Measurements from ENCODE around the gene LHPP. TPM values are rescaled to one million over a fixed set of nuclear protein-coding genes. Genes with fewer than 3 reads are reported as not detected.

LHPP gene
- total and polyA plus RNA-seq, 4 experiments from 2014 or later, result 17.9 to 22.4 (median 19.2) TPM

GRCh38 chr10:124626759-124627380 is 165.2 kb downstream of the LHPP start:
- Histone ChIP-seq H3K9me3 (ENCODE audit: control insufficient read depth in 1 of 2, low read length in 2 of 2) (no peaks in the 10 kb centered on the region), H3K4me1 (ENCODE audit: insufficient read depth, low read length) (peaks cover 68% of the 10 kb centered on the region), H3K36me3 (ENCODE audit: insufficient read depth, low read length) (peaks cover 16% of the 10 kb centered on the region), H3K27ac (ENCODE audit: low read depth, low read length) (peak overlapping the region; percentile 49), H3K27me3 (ENCODE audit: insufficient read depth, low read length) (no peaks in the 10 kb centered on the region), H3K4me3 (ENCODE audit: low read length in 2 of 2) (peak overlapping the region; percentile 11 to 14)
- peak; percentile 46 to 60 (median 55) for DNase-seq
- peak overlapping the region in 7 of 8 donors; percentile 36 to 76 (median 69) for H3K4me3 Mint-ChIP-seq
- H3K27ac Mint-ChIP-seq, result peak overlapping the region; percentile 82 to 96 (median 89)
- CTCF ChIA-PET (ENCODE audit: partially characterized antibody), result interaction anchor here (0.9 to 5.4 kb wide), 19 partner anchors 10 to 119 kb away, joined by 3 to 89 read pairs (median 6); no protein-coding TSS in a partner anchor
- H3K36me3 Mint-ChIP-seq, result peaks cover 4 to 20% of the 10 kb centered on the region in 2 donors
- intact Hi-C loops (cut with micrococcal nuclease), result loop anchor here (1.0 to 2.0 kb wide), 6 partner anchors 9 to 114 kb away; no protein-coding TSS in a partner anchor
- peaks cover 34 to 81% (median 50%) of the 10 kb centered on the region in 4 donors for H3K4me1 Mint-ChIP-seq
- peaks cover 0 to 2% (median 0%) of the 10 kb centered on the region in 8 donors for H3K9me3 Mint-ChIP-seq
- POLR2A ChIA-PET (ENCODE audit: partially characterized antibody), result interaction anchor here (0.6 to 5.4 kb wide), 23 partner anchors 10 to 129 kb away, joined by 3 to 43 read pairs (median 8); partner anchors contain the start of gene FAM53B
- H3K27me3 Mint-ChIP-seq, result no peaks in the 10 kb centered on the region

GRCh38 chr10:124627866-124628675 is 166.4 kb downstream of the LHPP start:
- POLR2A ChIA-PET (ENCODE audit: partially characterized antibody), result interaction anchor here (0.7 to 5.4 kb wide), 21 partner anchors 9 to 128 kb away, joined by 3 to 43 read pairs (median 9); partner anchors contain the start of gene FAM53B
- Mint-ChIP-seq H3K36me3 (peaks cover 4 to 16% of the 10 kb centered on the region in 2 donors), H3K27me3 (no peaks in the 10 kb centered on the region), H3K27ac (peak overlapping the region; percentile 74 to 96 (median 89)), H3K4me1 (peaks cover 34 to 93% (median 58%) of the 10 kb centered on the region in 4 donors), H3K4me3 (peak overlapping the region in 6 of 8 donors; percentile 29 to 71 (median 62)), H3K9me3 (no peaks in the 10 kb centered on the region)
- CTCF ChIA-PET (ENCODE audit: partially characterized antibody), result interaction anchor here (0.6 to 5.4 kb wide), 20 partner anchors 10 to 118 kb away, joined by 3 to 89 read pairs (median 6); no protein-coding TSS in a partner anchor
- DNase-seq, result no peak
- Histone ChIP-seq H3K36me3 (ENCODE audit: insufficient read depth, low read length) (peaks cover 7% of the 10 kb centered on the region), H3K27me3 (ENCODE audit: insufficient read depth, low read length) (no peaks in the 10 kb centered on the region), H3K4me1 (ENCODE audit: insufficient read depth, low read length) (peaks cover 80% of the 10 kb centered on the region), H3K27ac (ENCODE audit: low read depth, low read length) (no peak overlapping the region), H3K9me3 (ENCODE audit: control insufficient read depth in 1 of 2, low read length in 2 of 2) (no peaks in the 10 kb centered on the region), H3K4me3 (ENCODE audit: low read length in 2 of 2) (no peak overlapping the region)
- intact Hi-C loops (cut with micrococcal nuclease), result loop anchor here (1.0 to 2.0 kb wide), 6 partner anchors 8 to 113 kb away; no protein-coding TSS in a partner anchor

GRCh38 chr10:124628676-124629021 is 167.0 kb downstream of the LHPP start:
- POLR2A ChIA-PET (ENCODE audit: partially characterized antibody), result interaction anchor here (0.7 to 5.4 kb wide), 9 partner anchors 12 to 120 kb away, joined by 3 to 43 read pairs (median 5); no protein-coding TSS in a partner anchor
- H3K27ac Mint-ChIP-seq, result peak overlapping the region; percentile 49 to 96 (median 84)

GRCh38 chr10:124629415-124629814 is 167.8 kb downstream of the LHPP start:
- Histone ChIP-seq H3K4me3 (ENCODE audit: low read length in 2 of 2) (no peak overlapping the region), H3K9me3 (ENCODE audit: control insufficient read depth in 1 of 2, low read length in 2 of 2) (no peaks in the 10 kb centered on the region), H3K36me3 (ENCODE audit: insufficient read depth, low read length) (peaks cover 3% of the 10 kb centered on the region), H3K4me1 (ENCODE audit: insufficient read depth, low read length) (peaks cover 80% of the 10 kb centered on the region), H3K27ac (ENCODE audit: low read depth, low read length) (no peak overlapping the region), H3K27me3 (ENCODE audit: insufficient read depth, low read length) (no peaks in the 10 kb centered on the region)
- H3K27ac Mint-ChIP-seq, result peak overlapping the region; percentile 16 to 91 (median 82)
- POLR2A ChIA-PET (ENCODE audit: partially characterized antibody), result interaction anchor here (1.1 to 5.4 kb wide), 4 partner anchors 15 to 111 kb away, joined by 3 to 43 read pairs (median 4); no protein-coding TSS in a partner anchor
- H3K27me3 Mint-ChIP-seq, result no peaks in the 10 kb centered on the region
- H3K4me3 Mint-ChIP-seq, result peak overlapping the region in 5 of 8 donors; percentile 10 to 60 (median 27)
- peaks cover 0 to 2% (median 0%) of the 10 kb centered on the region in 8 donors for H3K9me3 Mint-ChIP-seq
- intact Hi-C loops (cut with micrococcal nuclease), result no loop called here
- no peak for DNase-seq
- H3K36me3 Mint-ChIP-seq, result peaks cover 14 to 18% of the 10 kb centered on the region in 2 donors
- CTCF ChIA-PET (ENCODE audit: partially characterized antibody), result interaction anchor here (0.6 to 5.4 kb wide), 4 partner anchors 88 to 198 kb away, joined by 3 to 89 read pairs (median 27); no protein-coding TSS in a partner anchor
- peaks cover 37 to 100% (median 62%) of the 10 kb centered on the region in 4 donors for H3K4me1 Mint-ChIP-seq

More at GRCh38 chr10:124628676-124629021, 167.0 kb downstream of the LHPP start:
- intact Hi-C loops (cut with micrococcal nuclease), result no loop called here
- H3K36me3 Mint-ChIP-seq, result peaks cover 9 to 18% of the 10 kb centered on the region in 2 donors
- H3K27me3 Mint-ChIP-seq, result no peaks in the 10 kb centered on the region
- CTCF ChIA-PET (ENCODE audit: partially characterized antibody), result interaction anchor here (0.8 to 5.4 kb wide), 7 partner anchors 10 to 118 kb away, joined by 3 to 89 read pairs (median 24); no protein-coding TSS in a partner anchor
- H3K4me3 ChIP-seq (ENCODE audit: low read length in 2 of 2), result no peak overlapping the region
- H3K4me1 Mint-ChIP-seq, result peaks cover 38 to 96% (median 61%) of the 10 kb centered on the region in 4 donors
- DNase-seq, result no peak
- H3K9me3 ChIP-seq (ENCODE audit: control insufficient read depth in 1 of 2, low read length in 2 of 2), result no peaks in the 10 kb centered on the region
- H3K4me1 ChIP-seq (ENCODE audit: insufficient read depth, low read length), result peaks cover 80% of the 10 kb centered on the region
- peaks cover 6% of the 10 kb centered on the region for H3K36me3 ChIP-seq (ENCODE audit: insufficient read depth, low read length)
- H3K9me3 Mint-ChIP-seq, result no peaks in the 10 kb centered on the region
- no peaks in the 10 kb centered on the region for H3K27me3 ChIP-seq (ENCODE audit: insufficient read depth, low read length)
- H3K27ac ChIP-seq (ENCODE audit: low read depth, low read length), result no peak overlapping the region
- peak overlapping the region in 1 of 8 donors; percentile 16 for H3K4me3 Mint-ChIP-seq

- H3K4me3 Mint-ChIP-seq, result no peak overlapping the region
Measured at GRCh38 chr10:124629842-124630241, 168.2 kb downstream of the LHPP start.

GRCh38 chr10:124630551-124630950 is 168.9 kb downstream of the LHPP start:
- Histone ChIP-seq H3K4me3 (ENCODE audit: low read length in 2 of 2) (no peak overlapping the region), H3K9me3 (ENCODE audit: control insufficient read depth in 1 of 2, low read length in 2 of 2) (no peaks in the 10 kb centered on the region), H3K27me3 (ENCODE audit: insufficient read depth, low read length) (no peaks in the 10 kb centered on the region), H3K4me1 (ENCODE audit: insufficient read depth, low read length) (peaks cover 75% of the 10 kb centered on the region), H3K36me3 (ENCODE audit: insufficient read depth, low read length) (peaks cover 3% of the 10 kb centered on the region), H3K27ac (ENCODE audit: low read depth, low read length) (peak overlapping the region; percentile 12)
- no peak for DNase-seq
- Mint-ChIP-seq H3K4me3 (no peak overlapping the region), H3K27me3 (no peaks in the 10 kb centered on the region), H3K9me3 (peaks cover 0 to 4% (median 0%) of the 10 kb centered on the region in 8 donors), H3K36me3 (peaks cover 18% of the 10 kb centered on the region in 2 donors), H3K4me1 (peaks cover 38 to 95% (median 61%) of the 10 kb centered on the region in 4 donors), H3K27ac (peak overlapping the region in 5 of 7 donors; percentile 12 to 83 (median 29))
- ChIA-PET CTCF (ENCODE audit: partially characterized antibody) (interaction anchor here (1.2 to 5.4 kb wide), 3 partner anchors 60 to 116 kb away, joined by 3 to 89 read pairs (median 4); no protein-coding TSS in a partner anchor), POLR2A (ENCODE audit: partially characterized antibody) (interaction anchor here (0.9 to 5.4 kb wide), 4 partner anchors 71 to 110 kb away, joined by 3 to 43 read pairs (median 4); no protein-coding TSS in a partner anchor)
- intact Hi-C loops (cut with micrococcal nuclease), result no loop called here

More at GRCh38 chr10:124629842-124630241, 168.2 kb downstream of the LHPP start:
- Mint-ChIP-seq H3K27me3 (no peaks in the 10 kb centered on the region), H3K36me3 (peaks cover 18 to 21% of the 10 kb centered on the region in 2 donors), H3K4me1 (peaks cover 41 to 99% (median 62%) of the 10 kb centered on the region in 4 donors), H3K27ac (peak overlapping the region in 5 of 7 donors; percentile 49 to 89 (median 81)), H3K9me3 (peaks cover 0 to 4% (median 0%) of the 10 kb centered on the region in 8 donors)
- Histone ChIP-seq H3K36me3 (ENCODE audit: insufficient read depth, low read length) (peaks cover 3% of the 10 kb centered on the region), H3K27ac (ENCODE audit: low read depth, low read length) (peak overlapping the region; percentile 12), H3K4me1 (ENCODE audit: insufficient read depth, low read length) (peaks cover 78% of the 10 kb centered on the region), H3K9me3 (ENCODE audit: control insufficient read depth in 1 of 2, low read length in 2 of 2) (no peaks in the 10 kb centered on the region), H3K27me3 (ENCODE audit: insufficient read depth, low read length) (no peaks in the 10 kb centered on the region), H3K4me3 (ENCODE audit: low read length in 2 of 2) (no peak overlapping the region)
- intact Hi-C loops (cut with micrococcal nuclease), result no loop called here
- POLR2A ChIA-PET (ENCODE audit: partially characterized antibody), result interaction anchor here (1.1 to 5.4 kb wide), 4 partner anchors 14 to 110 kb away, joined by 3 to 43 read pairs (median 4); no protein-coding TSS in a partner anchor
- no peak for DNase-seq
- CTCF ChIA-PET (ENCODE audit: partially characterized antibody), result interaction anchor here (0.6 to 5.4 kb wide), 3 partner anchors 112 to 197 kb away, joined by 3 to 89 read pairs (median 4); no protein-coding TSS in a partner anchor

All from CD4-positive, alpha-beta memory T cell (primary cell).